HepG2 (cell line): ENCODE measurements around the gene PRDX5. TPM values are rescaled to one million over a fixed set of nuclear protein-coding genes. Genes with fewer than 3 reads are reported as not detected.
A peak's percentile ranks its signal among the peaks of the same experiment; 100 is the strongest.

Experiments
- CBX1 ChIP-seq: IDR thresholded peaks from one replicate; pipeline ENCODE4 v1.6.1; 2016; ENCODE audit warnings: antibody characterized with exemption, low read depth
- FOSL1 ChIP-seq: sonication (generic); formaldehyde crosslinking; IDR thresholded peaks from 2 replicates; pipeline ENCODE4 v1.9.0; 2021; ENCODE audit warnings: missing genetic modification reagents, borderline replicate concordance
- GABPB1 ChIP-seq: IDR thresholded peaks from 2 replicates; pipeline ENCODE4 v1.6.1; 2016; ENCODE audit warnings: mild to moderate bottlenecking, missing genetic modification reagents, moderate library complexity, missing compliant biosample characterization
- HDAC2 ChIP-seq: sonication (generic); formaldehyde crosslinking; IDR thresholded peaks from 2 replicates; pipeline ENCODE4 v1.4.0; 2020; ENCODE audit warnings: missing genetic modification reagents
- HNRNPL ChIP-seq: fragments of 200-400 bp; formaldehyde crosslinking; IDR thresholded peaks from 2 replicates; pipeline ENCODE4 v1.6.1; 2017; ENCODE audit warnings: mild to moderate bottlenecking, low read depth, low read length
- IKZF5 ChIP-seq: IDR thresholded peaks from 2 replicates; pipeline ENCODE4 v1.6.1; 2018; ENCODE audit warnings: missing genetic modification reagents, mild to moderate bottlenecking, missing compliant biosample characterization
- KDM2A ChIP-seq: sonication (generic); formaldehyde crosslinking; IDR thresholded peaks from 2 replicates; pipeline ENCODE4 v1.4.0; 2020; ENCODE audit warnings: low read depth, missing genetic modification reagents, borderline replicate concordance
- KMT2B ChIP-seq: IDR thresholded peaks from 2 replicates; pipeline ENCODE4 v1.6.1; 2016; ENCODE audit warnings: missing genetic modification reagents, missing compliant biosample characterization
- MED1 ChIP-seq: sonication (generic); formaldehyde crosslinking; IDR thresholded peaks from 2 replicates; pipeline ENCODE4 v1.4.0; 2020; ENCODE audit warnings: missing genetic modification reagents
- POLR2AphosphoS5 ChIP-seq: IDR thresholded peaks from 2 replicates; pipeline ENCODE4 v1.6.1; 2012; ENCODE audit warnings: low read depth, low read length
- POLR2G ChIP-seq: fragments of 200-400 bp; formaldehyde crosslinking; IDR thresholded peaks from 2 replicates; pipeline ENCODE4 v1.6.1; 2018; ENCODE audit warnings: mild to moderate bottlenecking, low read depth, low read length, moderate library complexity
- RBM39 ChIP-seq: fragments of 200-400 bp; formaldehyde crosslinking; IDR thresholded peaks from one replicate; pipeline ENCODE4 v1.6.1; 2018; ENCODE audit warnings: antibody characterized with exemption, mild to moderate bottlenecking, low read depth, low read length; ENCODE audit not compliant: poor library complexity, severe bottlenecking
- SMAD3 ChIP-seq: sonication (generic); formaldehyde crosslinking; IDR thresholded peaks from 2 replicates; pipeline ENCODE4 v1.4.0; 2020; ENCODE audit warnings: missing genetic modification reagents
- SRY ChIP-seq: sonication (generic); formaldehyde crosslinking; IDR thresholded peaks from 2 replicates; pipeline ENCODE4 v1.8.0; 2022; ENCODE audit warnings: mild to moderate bottlenecking, missing genetic modification reagents
- TOPORS ChIP-seq: sonication (generic); formaldehyde crosslinking; IDR thresholded peaks from 2 replicates; pipeline ENCODE4 v1.8.0; 2023; ENCODE audit warnings: mild to moderate bottlenecking, missing genetic modification reagents
- ZNF619 ChIP-seq: sonication (generic); formaldehyde crosslinking; IDR thresholded peaks from 2 replicates; pipeline ENCODE4 v1.4.0; 2020; ENCODE audit warnings: mild to moderate bottlenecking, missing genetic modification reagents
- ZNF646 ChIP-seq: sonication (generic); formaldehyde crosslinking; IDR thresholded peaks from 2 replicates; pipeline ENCODE4 v1.9.0; 2021; ENCODE audit warnings: mild to moderate bottlenecking, missing genetic modification reagents
- ZNF773 ChIP-seq: sonication (generic); formaldehyde crosslinking; IDR thresholded peaks from 2 replicates; pipeline ENCODE4 v1.4.0; 2020; ENCODE audit warnings: missing genetic modification reagents, borderline replicate concordance
- ZNF878 ChIP-seq: sonication (generic); formaldehyde crosslinking; IDR thresholded peaks from 2 replicates; pipeline ENCODE4 v1.8.1; 2023; ENCODE audit warnings: mild to moderate bottlenecking, missing genetic modification reagents, moderate library complexity
- ZSCAN29 ChIP-seq: sonication (generic); formaldehyde crosslinking; conservative IDR thresholded peaks from 2 replicates; pipeline ENCODE4 v1.4.0; 2020; ENCODE audit warnings: mild to moderate bottlenecking, missing genetic modification reagents
- polyA plus RNA-seq, 8 experiments: library from polyadenylated mRNA; depleted of rRNA in 3 of 8; stranded (reverse) in 7 of 8; unstranded in 1 of 8; fragments of >200 nt; fragmentation: Illumina TruSeq in 4 of 8; extraction: Trizol in 4 of 8; gene quantifications; 2 replicates each; pipeline versions ENCODE4 v1.2.1 to v1.2.3, GENCODE V29; 2011 to 2016; ENCODE audit warnings: low read depth in 4 of 8, missing spikeins in 1 of 8, mixed read lengths in 1 of 8; ENCODE audit not compliant: insufficient read depth in 1 of 8
- total RNA-seq, 5 experiments: library from RNA; depleted of rRNA; stranded (reverse); fragments of >200 nt; fragmentation: Illumina TruSeq; extraction: Trizol; gene quantifications; 2 replicates each; pipeline ENCODE4 v1.2.3, GENCODE V29; 2016; ENCODE audit warnings: low read depth in 1 of 5
- TF ChIP-seq, protein P1 (sequence below): sonication (generic); formaldehyde crosslinking; IDR thresholded peaks from 2 replicates; pipeline ENCODE4 v1.8.1; 2023; ENCODE audit warnings: mild to moderate bottlenecking, missing genetic modification reagents

PRDX5 gene
- total and polyA plus RNA-seq, 2 of the 13 experiments (the other 11 are each of a cell fraction or from before 2014, with no cell fraction given): 215 to 311 TPM

DNA sequence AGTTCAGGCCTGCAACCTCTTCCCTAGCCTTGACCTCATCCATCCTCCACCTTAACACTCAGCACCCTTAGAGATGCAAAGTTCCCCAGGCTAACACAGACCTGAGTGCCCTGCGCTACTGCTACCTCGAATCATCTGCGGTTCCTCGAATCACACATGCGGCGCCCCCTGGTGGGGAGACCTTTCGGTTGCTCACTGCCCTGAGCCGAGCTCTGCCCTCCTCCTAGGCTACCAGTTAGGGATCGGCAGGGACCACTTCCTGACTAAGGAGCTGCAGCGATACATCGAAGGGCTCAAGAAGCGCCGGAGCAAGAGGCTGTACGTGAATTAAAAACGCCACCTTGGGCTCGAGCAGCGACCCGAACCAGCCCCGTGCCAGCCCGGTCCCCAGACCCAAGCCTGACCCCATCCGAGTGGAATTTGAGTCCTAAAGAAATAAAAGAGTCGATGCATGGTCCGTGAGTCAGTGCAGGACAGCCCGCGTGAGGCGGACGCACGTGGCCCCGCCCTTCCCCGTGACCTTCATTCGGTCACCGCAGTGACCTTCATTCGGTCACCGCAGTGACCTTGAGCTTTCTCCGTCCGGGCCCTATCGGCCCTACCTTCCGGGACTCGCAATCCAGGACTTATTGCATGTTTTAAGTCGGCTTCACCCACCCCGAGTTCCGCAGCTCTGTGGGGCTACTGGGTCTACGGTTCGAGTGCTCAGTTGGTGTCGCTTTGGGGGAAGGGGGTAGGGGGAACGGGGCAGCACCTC is 13.4 kb upstream of the PRDX5 start (continued):
- no peak for TF ChIP-seq SRY (CRISPR knock-in tag)
- TF ChIP-seq TOPORS (CRISPR knock-in tag): no peak
- TF ChIP-seq RBM39: peak; percentile 77
- no peak for TF ChIP-seq FOSL1 (CRISPR knock-in tag)
- 0 out of 2 replicates have a peak, but pooled peaks have one; percentile 62 for TF ChIP-seq HNRNPL
- TF ChIP-seq SMAD3 (CRISPR knock-in tag): 0 out of 2 replicates have a peak, but pooled peaks have one; percentile 11
- TF ChIP-seq KMT2B (CRISPR knock-in tag): peak; percentile 37; the same call in 1 of the 2 replicates
- TF ChIP-seq ZNF773 (CRISPR knock-in tag): peak; percentile 66; the same call in 1 of the 2 replicates
- no peak for TF ChIP-seq ZSCAN29 (CRISPR knock-in tag)
- no peak for TF ChIP-seq CBX1
- TF ChIP-seq ZNF878 (CRISPR knock-in tag): 0 out of 2 replicates have a peak, but pooled peaks have one; percentile 79
- peak; percentile 62 for TF ChIP-seq KDM2A (CRISPR knock-in tag)
- TF ChIP-seq GABPB1 (CRISPR knock-in tag): no peak; the same call in 1 of the 2 replicates
- TF ChIP-seq HDAC2: peak; percentile 56; the same call in 1 of the 2 replicates
- TF ChIP-seq POLR2G: peak; percentile 74
- TF ChIP-seq MED1 (CRISPR knock-in tag): peak; percentile 21; the same call in 1 of the 2 replicates
- 0 out of 2 replicates have a peak, but pooled peaks have one; percentile 11 for TF ChIP-seq IKZF5
- TF ChIP-seq, protein P1, sequence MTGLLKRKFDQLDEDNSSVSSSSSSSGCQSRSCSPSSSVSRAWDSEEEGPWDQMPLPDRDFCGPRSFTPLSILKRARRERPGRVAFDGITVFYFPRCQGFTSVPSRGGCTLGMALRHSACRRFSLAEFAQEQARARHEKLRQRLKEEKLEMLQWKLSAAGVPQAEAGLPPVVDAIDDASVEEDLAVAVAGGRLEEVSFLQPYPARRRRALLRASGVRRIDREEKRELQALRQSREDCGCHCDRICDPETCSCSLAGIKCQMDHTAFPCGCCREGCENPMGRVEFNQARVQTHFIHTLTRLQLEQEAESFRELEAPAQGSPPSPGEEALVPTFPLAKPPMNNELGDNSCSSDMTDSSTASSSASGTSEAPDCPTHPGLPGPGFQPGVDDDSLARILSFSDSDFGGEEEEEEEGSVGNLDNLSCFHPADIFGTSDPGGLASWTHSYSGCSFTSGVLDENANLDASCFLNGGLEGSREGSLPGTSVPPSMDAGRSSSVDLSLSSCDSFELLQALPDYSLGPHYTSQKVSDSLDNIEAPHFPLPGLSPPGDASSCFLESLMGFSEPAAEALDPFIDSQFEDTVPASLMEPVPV: peak; percentile 61; the same call in 1 of the 2 replicates
- peak; percentile 81 for TF ChIP-seq POLR2AphosphoS5
- TF ChIP-seq ZNF646 (CRISPR knock-in tag): no peak
- TF ChIP-seq ZNF619: no peak
